Activated CD4-positive, alpha-beta T cell treated with anti-CD3 and anti-CD28 coated beads, Interleukin-2, amount 50 U/mL, for 1 hour (primary cell): ENCODE results near the gene CD68.
A peak's percentile ranks its signal among the peaks of the same experiment; 100 is the strongest.

ENCODE experiments used
- DNase-seq: peaks from one replicate; pipeline ENCODE4 v3.0.0-alpha.2; 2020

CD68 gene

GRCh38 chr17:7560172-7561027 is 19.0 kb upstream of the CD68 start:
- peak; percentile 62 for DNase-seq

DNA sequence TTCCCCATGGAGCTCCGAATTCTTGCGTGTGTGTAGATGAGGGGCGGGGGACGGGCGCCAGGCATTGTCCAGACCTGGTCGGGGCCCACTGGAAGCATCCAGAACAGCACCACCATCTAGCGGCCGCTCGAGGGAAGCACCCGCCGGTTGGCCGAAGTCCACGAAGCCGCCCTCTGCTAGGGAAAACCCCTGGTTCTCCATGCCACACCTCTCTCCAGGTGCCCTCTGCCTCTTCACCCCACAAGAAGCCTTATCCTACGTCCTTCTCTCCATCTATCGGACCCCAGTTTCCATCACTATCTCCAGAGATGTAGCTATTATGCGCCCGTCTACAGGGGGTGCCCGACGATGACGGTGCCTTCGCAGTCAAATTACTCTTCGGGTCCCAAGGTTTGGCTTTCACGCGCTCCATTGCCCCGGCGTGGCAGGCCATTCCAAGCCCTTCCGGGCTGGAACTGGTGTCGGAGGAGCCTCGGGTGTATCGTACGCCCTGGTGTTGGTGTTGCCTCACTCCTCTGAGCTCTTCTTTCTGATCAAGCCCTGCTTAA is 18.3 kb upstream of the CD68 start:
- peak; percentile 82 for DNase-seq

DNA sequence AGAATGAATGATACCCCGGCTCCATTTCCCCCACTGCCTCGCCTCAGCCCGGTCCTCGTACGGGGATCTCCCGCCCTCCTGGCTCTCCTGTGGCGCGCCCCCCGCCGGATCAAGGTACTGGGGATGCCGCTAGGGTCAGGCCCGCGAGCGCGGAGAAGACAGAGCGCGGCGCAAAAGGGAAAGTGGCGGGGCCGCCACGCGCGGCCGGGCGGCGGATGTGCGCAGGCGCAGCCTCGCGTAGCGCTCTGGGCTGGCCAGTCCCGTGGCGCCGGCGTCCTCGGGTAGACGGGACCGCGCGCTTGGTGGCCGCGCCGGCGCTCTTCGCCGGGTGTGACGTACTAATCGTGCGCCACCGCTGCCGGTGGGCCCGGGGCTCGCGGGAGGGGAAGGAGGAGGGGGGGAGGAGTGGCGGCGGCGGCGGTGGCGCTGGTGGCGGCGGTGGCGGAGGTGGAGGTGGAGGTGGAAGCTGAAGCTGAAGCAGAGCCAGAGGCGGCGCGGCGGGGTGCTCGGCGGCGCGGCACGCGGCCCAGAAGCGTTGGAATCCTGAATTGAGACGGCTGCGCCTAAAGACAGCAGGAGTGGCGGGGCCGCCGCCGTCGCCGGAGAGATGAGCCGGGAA is 17.7 kb upstream of the CD68 start, which contains the start of gene SENP3:
Gene SENP3, plus strand, starts transcription at position 331 of the 619 bp plus-strand sequence. CDS start 1,158 bp downstream, outside the sequence.
- DNase-seq: peak; percentile 88

GRCh38 chr17:7562208-7562605 is 17.2 kb upstream of the CD68 start:
- no peak for DNase-seq

DNA sequence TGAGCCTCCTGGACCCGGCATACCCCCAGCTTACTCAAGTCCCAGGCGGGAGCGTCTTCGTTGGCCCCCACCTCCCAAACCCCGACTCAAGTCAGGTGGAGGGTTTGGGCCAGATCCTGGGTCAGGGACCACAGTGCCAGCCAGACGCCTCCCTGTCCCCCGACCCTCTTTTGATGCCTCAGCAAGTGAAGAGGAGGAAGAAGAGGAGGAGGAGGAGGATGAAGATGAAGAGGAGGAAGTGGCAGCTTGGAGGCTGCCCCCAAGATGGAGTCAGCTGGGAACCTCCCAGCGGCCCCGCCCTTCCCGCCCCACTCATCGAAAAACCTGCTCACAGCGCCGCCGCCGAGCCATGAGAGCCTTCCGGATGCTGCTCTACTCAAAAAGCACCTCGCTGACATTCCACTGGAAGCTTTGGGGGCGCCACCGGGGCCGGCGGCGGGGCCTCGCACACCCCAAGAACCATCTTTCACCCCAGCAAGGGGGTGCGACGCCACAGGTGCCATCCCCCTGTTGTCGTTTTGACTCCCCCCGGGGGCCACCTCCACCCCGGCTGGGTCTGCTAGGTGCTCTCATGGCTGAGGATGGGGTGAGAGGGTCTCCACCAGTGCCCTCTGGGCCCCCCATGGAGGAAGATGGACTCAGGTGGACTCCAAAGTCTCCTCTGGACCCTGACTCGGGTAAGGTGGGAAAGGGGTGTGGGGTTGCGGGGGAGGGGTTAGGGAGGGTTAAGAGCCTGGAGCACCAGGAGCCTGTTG is 16.1 kb upstream of the CD68 start:
- DNase-seq: no peak

- no peak for DNase-seq
These were observed 9.9 kb upstream of the CD68 start for GRCh38 chr17:7569571-7569970.

DNA sequence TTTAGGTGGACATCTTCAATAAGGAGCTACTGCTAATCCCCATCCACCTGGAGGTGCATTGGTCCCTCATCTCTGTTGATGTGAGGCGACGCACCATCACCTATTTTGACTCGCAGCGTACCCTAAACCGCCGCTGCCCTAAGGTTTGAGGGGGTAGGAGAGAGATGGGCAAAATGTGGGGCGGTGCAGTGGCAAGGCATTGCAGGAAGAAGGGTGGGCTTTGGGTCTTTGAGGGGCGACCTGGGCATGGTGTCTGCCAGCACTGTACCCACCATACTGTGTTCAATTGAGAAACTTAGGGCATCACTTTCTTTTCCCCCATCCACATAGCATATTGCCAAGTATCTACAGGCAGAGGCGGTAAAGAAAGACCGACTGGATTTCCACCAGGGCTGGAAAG is 9.1 kb upstream of the CD68 start:
- no peak for DNase-seq

GRCh38 chr17:7572338-7572587 is 7.2 kb upstream of the CD68 start:
- DNase-seq: no peak

DNA sequence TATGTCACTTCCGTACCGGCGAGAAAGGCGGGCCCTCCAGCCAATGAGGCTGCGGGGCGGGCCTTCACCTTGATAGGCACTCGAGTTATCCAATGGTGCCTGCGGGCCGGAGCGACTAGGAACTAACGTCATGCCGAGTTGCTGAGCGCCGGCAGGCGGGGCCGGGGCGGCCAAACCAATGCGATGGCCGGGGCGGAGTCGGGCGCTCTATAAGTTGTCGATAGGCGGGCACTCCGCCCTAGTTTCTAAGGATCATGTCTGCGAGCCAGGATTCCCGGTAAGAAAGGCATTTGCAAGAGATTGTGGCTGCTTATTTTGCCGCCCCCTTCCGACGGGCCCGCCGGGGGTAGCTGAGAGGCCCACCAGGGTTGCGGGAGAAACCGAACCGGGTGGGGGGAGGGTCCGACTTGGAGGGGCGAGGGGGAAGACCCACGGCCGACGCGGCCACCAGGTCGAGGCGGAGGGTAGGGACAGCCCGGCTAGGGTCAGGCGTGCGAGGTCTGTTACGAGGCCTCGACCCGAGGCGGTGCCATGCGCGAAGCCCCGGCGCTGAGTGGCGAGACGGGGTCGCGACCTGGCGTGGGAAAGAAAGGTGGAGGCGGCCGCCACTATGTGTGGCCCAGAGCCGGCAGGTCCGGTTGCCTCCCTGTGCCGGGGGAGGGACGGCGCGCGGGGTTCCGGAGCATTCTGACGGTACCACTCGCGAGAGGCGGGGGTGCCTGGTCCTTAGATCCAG is 6.7 kb upstream of the CD68 start:
- peak; percentile 100 for DNase-seq

DNA sequence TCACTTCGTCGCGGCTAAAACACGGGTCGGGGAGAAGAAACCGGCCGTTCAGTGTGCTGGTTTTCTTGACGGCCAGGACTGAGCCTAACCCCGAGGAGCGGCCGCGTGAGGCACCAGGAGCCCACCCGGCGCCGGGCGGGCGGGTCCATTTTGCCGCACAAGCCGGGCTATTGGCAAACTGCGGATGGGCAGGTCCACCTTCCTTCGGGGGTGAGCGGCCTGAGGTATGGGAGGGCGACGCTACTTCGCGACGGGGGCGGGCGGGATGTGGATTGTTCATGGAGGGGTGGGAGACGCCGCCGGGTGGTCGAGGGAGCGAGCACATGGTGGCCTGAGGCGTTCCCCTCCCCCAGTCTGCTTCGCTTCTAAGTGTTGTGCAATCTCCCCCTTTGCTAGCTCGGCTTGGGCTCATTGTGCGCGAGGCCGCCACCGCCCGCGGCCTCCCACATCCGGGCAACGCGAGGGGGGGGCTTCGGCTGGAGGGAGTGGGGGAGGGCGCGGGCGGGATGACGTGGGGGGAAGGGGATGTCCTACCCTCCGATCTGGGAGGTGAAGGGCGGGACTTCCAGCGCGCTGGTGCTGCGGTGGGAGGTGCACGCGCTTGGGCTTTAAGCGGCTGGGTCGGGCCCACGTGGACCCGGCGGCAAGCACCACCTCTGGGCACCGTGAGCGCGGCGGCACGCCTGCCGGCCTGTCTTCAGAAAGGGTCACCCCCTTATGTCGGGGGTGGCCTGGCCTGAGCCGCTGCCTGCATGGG is 5.9 kb upstream of the CD68 start:
- peak; percentile 90 for DNase-seq

DNA sequence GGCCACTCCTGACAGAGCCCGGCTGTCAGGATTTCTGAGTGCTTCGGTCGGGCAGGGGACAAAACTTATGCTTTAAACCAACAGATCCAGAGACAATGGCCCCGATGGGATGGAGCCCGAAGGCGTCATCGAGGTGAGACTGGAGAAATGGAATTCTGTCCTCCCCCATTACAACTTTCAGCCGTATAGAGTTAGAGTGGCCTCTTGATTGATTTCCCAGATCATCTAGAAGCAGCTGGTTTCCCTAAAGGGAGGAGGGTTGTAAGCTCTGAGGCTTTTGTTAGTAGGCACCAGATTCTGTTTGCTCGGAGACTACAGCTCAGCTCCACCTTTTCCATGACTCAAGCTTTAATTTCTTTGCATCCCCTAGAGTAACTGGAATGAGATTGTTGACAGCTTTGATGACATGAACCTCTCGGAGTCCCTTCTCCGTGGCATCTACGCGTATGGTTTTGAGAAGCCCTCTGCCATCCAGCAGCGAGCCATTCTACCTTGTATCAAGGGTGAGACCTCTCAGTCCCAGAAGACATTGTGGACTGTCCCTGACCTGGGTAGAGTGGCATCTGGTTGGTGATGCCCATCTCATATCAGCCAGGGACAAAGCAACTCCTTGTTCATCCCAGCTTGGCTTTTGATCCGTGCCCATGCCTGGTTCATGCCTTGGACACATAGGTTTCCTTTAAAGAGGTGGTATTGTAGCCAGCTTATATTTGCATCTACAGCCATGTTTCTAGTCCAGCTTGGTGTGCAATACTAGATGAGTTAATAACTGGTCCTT is 5.1 kb upstream of the CD68 start:
- no peak for DNase-seq

- DNase-seq: no peak
These were observed 4.0 kb upstream of the CD68 start for GRCh38 chr17:7575481-7575883.

DNA sequence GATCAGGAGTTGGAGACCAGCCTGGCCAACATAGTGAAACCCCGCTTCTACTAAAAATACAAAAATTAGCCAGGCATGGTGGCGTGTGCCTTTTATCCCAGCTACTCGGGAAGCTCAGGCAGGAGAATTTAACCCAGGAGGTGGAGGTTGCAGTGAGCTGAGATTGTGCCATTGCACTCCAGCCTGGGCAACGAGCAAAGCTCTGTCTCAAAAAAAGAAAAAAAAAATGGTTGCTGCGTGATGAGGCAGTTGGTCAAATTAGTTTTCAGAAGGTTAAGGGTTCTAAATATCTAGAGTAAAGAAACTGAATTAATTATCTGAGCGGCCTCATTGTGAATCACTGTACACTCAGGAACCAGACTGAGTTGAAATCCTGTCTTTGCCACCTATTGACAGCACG is 3.5 kb upstream of the CD68 start:
- no peak for DNase-seq

- DNase-seq: no peak
These were observed 3.0 kb upstream of the CD68 start for GRCh38 chr17:7576432-7576937.

DNA sequence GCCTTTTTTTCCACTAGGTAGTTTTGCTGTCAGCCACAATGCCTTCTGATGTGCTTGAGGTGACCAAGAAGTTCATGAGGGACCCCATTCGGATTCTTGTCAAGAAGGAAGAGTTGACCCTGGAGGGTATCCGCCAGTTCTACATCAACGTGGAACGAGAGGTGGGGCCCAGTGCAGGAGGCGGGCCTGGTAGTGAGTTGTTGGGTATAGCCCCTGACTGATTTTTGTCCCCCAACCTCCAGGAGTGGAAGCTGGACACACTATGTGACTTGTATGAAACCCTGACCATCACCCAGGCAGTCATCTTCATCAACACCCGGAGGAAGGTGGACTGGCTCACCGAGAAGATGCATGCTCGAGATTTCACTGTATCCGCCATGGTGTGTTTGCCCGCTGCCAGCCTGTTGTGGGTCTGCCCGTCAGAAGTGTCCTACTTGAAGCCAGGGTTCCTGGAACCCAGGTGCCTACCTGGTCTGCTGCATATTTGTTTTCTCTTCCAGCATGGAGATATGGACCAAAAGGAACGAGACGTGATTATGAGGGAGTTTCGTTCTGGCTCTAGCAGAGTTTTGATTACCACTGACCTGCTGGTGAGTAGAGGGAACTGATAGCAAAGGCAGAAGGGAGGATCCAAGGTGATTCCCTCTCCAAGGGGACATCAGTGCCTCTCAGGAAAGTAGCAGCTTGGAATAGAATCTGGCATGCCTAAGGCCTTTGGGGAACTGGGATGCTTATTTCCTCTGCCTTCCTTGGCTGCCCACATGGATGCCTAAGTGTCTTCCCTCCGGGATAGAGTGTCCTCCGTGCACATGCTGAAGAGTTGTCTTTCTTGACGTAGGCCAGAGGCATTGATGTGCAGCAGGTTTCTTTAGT is 1.9 kb upstream of the CD68 start:
- DNase-seq: no peak

GRCh38 chr17:7579834-7580603 is 581 bp downstream of the CD68 start:
- DNase-seq: no peak

DNA sequence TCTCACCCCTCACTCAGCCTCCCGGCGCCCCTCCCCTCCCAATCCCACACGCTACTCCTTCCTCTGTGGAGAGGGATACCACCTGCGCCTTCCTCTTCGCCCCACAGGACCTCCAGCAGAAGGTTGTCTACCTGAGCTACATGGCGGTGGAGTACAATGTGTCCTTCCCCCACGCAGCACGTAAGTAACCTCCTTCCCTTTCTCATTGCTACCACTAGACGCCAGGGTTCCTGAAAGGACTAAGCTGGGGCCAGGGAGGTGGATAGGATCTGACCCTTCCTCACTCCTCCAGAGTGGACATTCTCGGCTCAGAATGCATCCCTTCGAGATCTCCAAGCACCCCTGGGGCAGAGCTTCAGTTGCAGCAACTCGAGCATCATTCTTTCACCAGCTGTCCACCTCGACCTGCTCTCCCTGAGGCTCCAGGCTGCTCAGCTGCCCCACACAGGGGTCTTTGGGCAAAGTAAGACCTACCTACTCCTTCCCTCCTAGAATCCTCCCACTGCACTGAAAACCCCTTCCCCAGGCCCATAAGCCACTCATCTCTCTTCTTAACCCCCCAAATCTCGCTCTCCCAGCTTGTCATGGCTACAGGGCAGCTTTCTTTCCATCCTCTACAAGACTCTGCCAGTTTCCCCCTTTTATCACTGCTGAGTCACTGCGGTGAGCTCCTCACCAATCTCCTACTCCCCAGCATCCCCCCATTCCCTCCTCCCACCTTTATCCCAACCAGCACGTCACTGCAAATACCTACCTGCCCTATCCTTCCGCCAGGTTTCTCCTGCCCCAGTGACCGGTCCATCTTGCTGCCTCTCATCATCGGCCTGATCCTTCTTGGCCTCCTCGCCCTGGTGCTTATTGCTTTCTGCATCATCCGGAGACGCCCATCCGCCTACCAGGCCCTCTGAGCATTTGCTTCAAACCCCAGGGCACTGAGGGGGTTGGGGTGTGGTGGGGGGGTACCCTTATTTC is 1.5 kb downstream of the CD68 start:
- DNase-seq: no peak
